Measurements from ENCODE around the gene RAB40C.

The RAB40C gene

GRCh38 chr16:589658-590187 is at the start of gene RAB40C:
Gene RAB40C (plus strand): TSS chr16:590066. CDS start chr16:590292, 226 bp downstream.
- Mint-ChIP-seq H3K27ac (peak within 1 kb of the TSS; percentile 98), H3K4me3 (peak within 1 kb of the TSS; percentile 99), H3K9me3 (no peaks in the 10 kb centered on the region), H3K4me1 (peaks cover 29% of the 10 kb centered on the region), H3K27me3 (peaks cover 2% of the 10 kb centered on the region), H3K36me3 (peaks cover 2% of the 10 kb centered on the region)
- DNase-seq (ENCODE audit: low spot score in 2 of 2) = peak; percentile 98 to 99
- peak; percentile 77 for ATAC-seq (ENCODE audit: low read depth)

- H3K4me1 Mint-ChIP-seq = peaks cover 4% of the 10 kb centered on the region
- no peak for ATAC-seq (ENCODE audit: low read depth)
- no peaks in the 10 kb centered on the region for H3K9me3 Mint-ChIP-seq
- H3K4me3 Mint-ChIP-seq = no peak overlapping the region
- no peak for DNase-seq (ENCODE audit: low spot score in 2 of 2)
- no peak overlapping the region for H3K27ac Mint-ChIP-seq
- H3K27me3 Mint-ChIP-seq = no peaks in the 10 kb centered on the region
- no peaks in the 10 kb centered on the region for H3K36me3 Mint-ChIP-seq
These were observed 49.1 kb upstream of the RAB40C start for GRCh38 chr16:540645-541340.

- ATAC-seq (ENCODE audit: low read depth) (no peak), DNase-seq (ENCODE audit: low spot score in 2 of 2) (no peak)
- H3K36me3 Mint-ChIP-seq = no peaks in the 10 kb centered on the region
- H3K9me3 Mint-ChIP-seq = no peaks in the 10 kb centered on the region
- H3K27me3 Mint-ChIP-seq = no peaks in the 10 kb centered on the region
- H3K27ac Mint-ChIP-seq = no peak overlapping the region
- H3K4me1 Mint-ChIP-seq = peaks cover 4% of the 10 kb centered on the region
- H3K4me3 Mint-ChIP-seq = no peak overlapping the region
These were observed 46.3 kb upstream of the RAB40C start for GRCh38 chr16:543301-544164.

GRCh38 chr16:544517-544916 is 45.3 kb upstream of the RAB40C start:
- ATAC-seq (ENCODE audit: low read depth) (no peak), DNase-seq (ENCODE audit: low spot score in 2 of 2) (no peak)
- no peaks in the 10 kb centered on the region for H3K36me3 Mint-ChIP-seq
- no peaks in the 10 kb centered on the region for H3K9me3 Mint-ChIP-seq
- no peak overlapping the region for H3K27ac Mint-ChIP-seq
- H3K4me3 Mint-ChIP-seq = no peak overlapping the region
- H3K27me3 Mint-ChIP-seq = no peaks in the 10 kb centered on the region
- peaks cover 4% of the 10 kb centered on the region for H3K4me1 Mint-ChIP-seq

- Mint-ChIP-seq H3K36me3 (no peaks in the 10 kb centered on the region), H3K9me3 (no peaks in the 10 kb centered on the region), H3K27me3 (no peaks in the 10 kb centered on the region), H3K27ac (no peak overlapping the region), H3K4me1 (peaks cover 4% of the 10 kb centered on the region), H3K4me3 (peak overlapping the region; percentile 9)
- DNase-seq (ENCODE audit: low spot score in 2 of 2) (no peak), ATAC-seq (ENCODE audit: low read depth) (peak; percentile 72)
These were observed 42.7 kb upstream of the RAB40C start for GRCh38 chr16:546909-547770.

GRCh38 chr16:548586-548985 is 41.3 kb upstream of the RAB40C start:
- ATAC-seq (ENCODE audit: low read depth) (no peak), DNase-seq (ENCODE audit: low spot score in 2 of 2) (no peak)
- no peak overlapping the region for H3K4me3 Mint-ChIP-seq
- H3K27ac Mint-ChIP-seq = no peak overlapping the region
- peaks cover 4% of the 10 kb centered on the region for H3K4me1 Mint-ChIP-seq
- H3K9me3 Mint-ChIP-seq = no peaks in the 10 kb centered on the region
- H3K27me3 Mint-ChIP-seq = no peaks in the 10 kb centered on the region
- H3K36me3 Mint-ChIP-seq = no peaks in the 10 kb centered on the region

- Mint-ChIP-seq H3K27me3 (no peaks in the 10 kb centered on the region), H3K36me3 (peaks cover 2% of the 10 kb centered on the region)
- DNase-seq (ENCODE audit: low spot score in 2 of 2) = no peak
These were observed 40.2 kb upstream of the RAB40C start for GRCh38 chr16:549544-550263.

GRCh38 chr16:551210-551609 is 38.7 kb upstream of the RAB40C start:
- no peaks in the 10 kb centered on the region for H3K9me3 Mint-ChIP-seq
- peaks cover 2% of the 10 kb centered on the region for H3K36me3 Mint-ChIP-seq

More at GRCh38 chr16:549544-550263, 40.2 kb upstream of the RAB40C start:
- H3K27ac Mint-ChIP-seq = no peak overlapping the region
- no peaks in the 10 kb centered on the region for H3K9me3 Mint-ChIP-seq
- no peak for ATAC-seq (ENCODE audit: low read depth)
- no peak overlapping the region for H3K4me3 Mint-ChIP-seq
- H3K4me1 Mint-ChIP-seq = peaks cover 3% of the 10 kb centered on the region

GRCh38 chr16:552171-552570 is 37.7 kb upstream of the RAB40C start:
- ATAC-seq (ENCODE audit: low read depth) (no peak), DNase-seq (ENCODE audit: low spot score in 2 of 2) (no peak)
- no peaks in the 10 kb centered on the region for H3K4me1 Mint-ChIP-seq
- no peaks in the 10 kb centered on the region for H3K27me3 Mint-ChIP-seq
- H3K36me3 Mint-ChIP-seq = peaks cover 2% of the 10 kb centered on the region
- no peak overlapping the region for H3K27ac Mint-ChIP-seq
- H3K9me3 Mint-ChIP-seq = no peaks in the 10 kb centered on the region
- H3K4me3 Mint-ChIP-seq = no peak overlapping the region

More at GRCh38 chr16:551210-551609, 38.7 kb upstream of the RAB40C start:
- ATAC-seq (ENCODE audit: low read depth) (no peak), DNase-seq (ENCODE audit: low spot score in 2 of 2) (no peak)
- Mint-ChIP-seq H3K4me1 (no peaks in the 10 kb centered on the region), H3K27me3 (no peaks in the 10 kb centered on the region), H3K27ac (no peak overlapping the region), H3K4me3 (no peak overlapping the region)

- Mint-ChIP-seq H3K4me1 (peaks cover 4% of the 10 kb centered on the region), H3K4me3 (no peak overlapping the region), H3K9me3 (no peaks in the 10 kb centered on the region), H3K27ac (no peak overlapping the region), H3K36me3 (peaks cover 2% of the 10 kb centered on the region), H3K27me3 (peaks cover 6% of the 10 kb centered on the region)
- no peak for DNase-seq (ENCODE audit: low spot score in 2 of 2)
- ATAC-seq (ENCODE audit: low read depth) = no peak
These were observed 36.1 kb upstream of the RAB40C start for GRCh38 chr16:553601-554296.

- no peaks in the 10 kb centered on the region for H3K9me3 Mint-ChIP-seq
- peaks cover 6% of the 10 kb centered on the region for H3K27me3 Mint-ChIP-seq
- ATAC-seq (ENCODE audit: low read depth) (no peak), DNase-seq (ENCODE audit: low spot score in 2 of 2) (no peak)
- no peak overlapping the region for H3K27ac Mint-ChIP-seq
- H3K36me3 Mint-ChIP-seq = peaks cover 2% of the 10 kb centered on the region
- H3K4me1 Mint-ChIP-seq = peaks cover 4% of the 10 kb centered on the region
- H3K4me3 Mint-ChIP-seq = no peak overlapping the region
These were observed 35.6 kb upstream of the RAB40C start for GRCh38 chr16:554297-554621.

- no peak overlapping the region for H3K4me3 Mint-ChIP-seq
- H3K36me3 Mint-ChIP-seq = peaks cover 2% of the 10 kb centered on the region
- no peak overlapping the region for H3K27ac Mint-ChIP-seq
- H3K27me3 Mint-ChIP-seq = peaks cover 8% of the 10 kb centered on the region
- no peaks in the 10 kb centered on the region for H3K9me3 Mint-ChIP-seq
- ATAC-seq (ENCODE audit: low read depth) (no peak), DNase-seq (ENCODE audit: low spot score in 2 of 2) (no peak)
- peaks cover 4% of the 10 kb centered on the region for H3K4me1 Mint-ChIP-seq
These were observed 35.1 kb upstream of the RAB40C start for GRCh38 chr16:554640-555365.

All from memory B cell (primary cell).